SK-N-SH (cell line): ENCODE measurements around the gene DRGX. TPM values are rescaled to one million over a fixed set of nuclear protein-coding genes. Genes with fewer than 3 reads are reported as not detected.

ENCODE experiments used
- CTCF ChIA-PET: fragments of 300-600, 350-600 bp; formaldehyde crosslinking; extraction: SDS; loops from one replicate; lab custom pipeline; 2021; lab: Yijun Ruan, JAX
- POLR2A ChIA-PET: fragments of 350-600 bp; sonication (Branson Sonifier 250); formaldehyde crosslinking; extraction: SDS; loops from one replicate; lab custom pipeline; 2020; ENCODE audit warnings: antibody characterized with exemption, inconsistent platforms; lab: Yijun Ruan, JAX
- DNase-seq: peaks from one replicate; pipeline ENCODE4 v3.0.0; 2012
- H2AFZ ChIP-seq: fragments of 200-600 bp; sonication (generic); 2 replicates; pipeline ENCODE4 v1.8.1; 2016; ENCODE audit warnings: antibody characterized with exemption, mild to moderate bottlenecking, low read depth
- H3F3A ChIP-seq: fragments of 200-600 bp; sonication (generic); replicated peaks from 2 replicates; pipeline ENCODE3; 2016; ENCODE audit warnings: antibody characterized with exemption, mild to moderate bottlenecking; ENCODE audit not compliant: insufficient read depth
- H3K27ac ChIP-seq, 2 experiments: fragments of 200-500 bp in 1 of 2; fragments of 200-600 bp in 1 of 2; sonication (Bioruptor generic) in 1 of 2; sonication (generic), shearing (Covaris generic) in 1 of 2; 2 replicates each; pipeline versions ENCODE4 v1.5.1 to v1.6.1; 2014 to 2016; ENCODE audit warnings: low read depth in 2 of 2, inconsistent platforms in 1 of 2, low read length in 1 of 2, mild to moderate bottlenecking in 1 of 2, mixed read lengths in 1 of 2
- H3K27me3 ChIP-seq: fragments of 200-600 bp; sonication (generic), shearing (Covaris generic); 2 replicates; pipeline ENCODE4 v1.6.1; 2016; ENCODE audit warnings: mixed run types; ENCODE audit not compliant: insufficient read depth
- H3K36me3 ChIP-seq, 2 experiments: fragments of 200-500 bp in 1 of 2; fragments of 200-600 bp in 1 of 2; sonication (Bioruptor generic) in 1 of 2; sonication (generic) in 1 of 2; replicated peaks in 1 of 2; 2 replicates each; pipeline versions ENCODE3 to v1.5.1; 2014 to 2016; ENCODE audit warnings: low read length in 1 of 2, mild to moderate bottlenecking in 1 of 2; ENCODE audit not compliant: insufficient read depth in 2 of 2, control insufficient read depth in 1 of 2
- H3K4me1 ChIP-seq, 2 experiments: fragments of 200-500 bp in 1 of 2; fragments of 200-600 bp in 1 of 2; sonication (Bioruptor generic) in 1 of 2; sonication (generic), shearing (Covaris generic) in 1 of 2; 2 replicates each; pipeline versions ENCODE4 v1.5.1 to v1.6.1; 2014 to 2016; ENCODE audit warnings: low read depth in 1 of 2, low read length in 1 of 2, mixed run types in 1 of 2; ENCODE audit not compliant: insufficient read depth in 2 of 2, control insufficient read depth in 1 of 2
- H3K4me2 ChIP-seq: fragments of 200-600 bp; sonication (generic), shearing (Covaris generic); 2 replicates; pipeline ENCODE4 v1.6.1; 2017; ENCODE audit warnings: mixed run types
- H3K4me3 ChIP-seq, 2 experiments: fragments of 200-500 bp in 1 of 2; fragments of 200-600 bp in 1 of 2; sonication (Bioruptor generic) in 1 of 2; sonication (generic), shearing (Covaris generic) in 1 of 2; 2 replicates each; pipeline versions ENCODE4 v1.5.1 to v1.8.1; 2014 to 2016; ENCODE audit warnings: low read depth in 2 of 2, inconsistent platforms in 1 of 2, low read length in 1 of 2, mild to moderate bottlenecking in 1 of 2, mixed read lengths in 1 of 2, moderate library complexity in 1 of 2
- H3K79me2 ChIP-seq: fragments of 200-600 bp; sonication (generic); 2 replicates; pipeline ENCODE4 v1.8.1; 2017; ENCODE audit warnings: mild to moderate bottlenecking; ENCODE audit not compliant: insufficient read depth
- H3K9ac ChIP-seq: fragments of 200-600 bp; sonication (generic); 2 replicates; pipeline ENCODE4 v1.6.1; 2017; ENCODE audit warnings: mixed run types
- H3K9me2 ChIP-seq: fragments of 200-600 bp; sonication (generic); 2 replicates; pipeline ENCODE4 v1.6.1; 2017; ENCODE audit warnings: mixed run types
- H3K9me3 ChIP-seq: fragments of 200-600 bp; sonication (generic); 2 replicates; pipeline ENCODE4 v1.6.1; 2017; ENCODE audit warnings: mixed run types, mild to moderate bottlenecking, moderate library complexity
- H4K20me1 ChIP-seq: fragments of 200-600 bp; sonication (generic); 2 replicates; pipeline ENCODE4 v1.6.1; 2017; ENCODE audit warnings: mild to moderate bottlenecking, mixed run types; ENCODE audit not compliant: insufficient read depth
- FOSL2 ChIP-seq: IDR thresholded peaks from 2 replicates; pipeline ENCODE4 v1.4.0; 2012; ENCODE audit warnings: low read depth, mild to moderate bottlenecking, moderate library complexity, borderline replicate concordance
- GATA2 ChIP-seq: sonication (generic); formaldehyde crosslinking; IDR thresholded peaks from 2 replicates; pipeline ENCODE4 v1.5.0; 2020; ENCODE audit warnings: mild to moderate bottlenecking, missing genetic modification reagents
- NRF1 ChIP-seq: IDR thresholded peaks from 2 replicates; pipeline ENCODE4 v1.6.1; 2012; ENCODE audit warnings: low read depth, mild to moderate bottlenecking, low read length
- TEAD4 ChIP-seq: IDR thresholded peaks from 2 replicates; pipeline ENCODE4 v1.4.0; 2012; ENCODE audit warnings: mild to moderate bottlenecking, borderline replicate concordance; ENCODE audit not compliant: insufficient read depth
- USF1 ChIP-seq: IDR thresholded peaks from 2 replicates; pipeline ENCODE4 v1.4.0; 2012; ENCODE audit warnings: low read depth, borderline replicate concordance
- WGBS: methylation state at CpG from one replicate; pipeline ENCODE4 v1.1.6; 2017; ENCODE audit warnings: low lambda C conversion rate; 5-methylcytosine and 5-hydroxymethylcytosine counted together
- polyA plus RNA-seq, 3 experiments: library from polyadenylated mRNA; depleted of rRNA; stranded (reverse); fragments of >200 nt; gene quantifications; 2 replicates each; pipeline ENCODE4 v1.2.3, GENCODE V29; 2012
- TF ChIP-seq, protein P1 (sequence below): fragments of 150-350 bp; IDR thresholded peaks from 2 replicates; pipeline ENCODE4 v1.6.1; 2017; ENCODE audit warnings: antibody characterized with exemption, low read length, low read depth, borderline replicate concordance
- TF ChIP-seq, protein P2 (sequence below): fragments of 200-600 bp; sonication (generic); IDR thresholded peaks from 2 replicates; pipeline ENCODE4 v1.6.1; 2017; ENCODE audit warnings: antibody characterized with exemption, mild to moderate bottlenecking, moderate library complexity

DRGX gene
- polyA plus RNA-seq, 1 of the 3 experiments (the other 2 are of a cell fraction), result not detected

GRCh38 chr10:49353026-49353894 is 42.6 kb downstream of the DRGX start:
- CTCF ChIA-PET, result interaction anchor here (0.8 to 0.9 kb wide), 3 partner anchors 15 to 31 kb away, joined by 3 to 4 read pairs (median 3); no protein-coding TSS in a partner anchor
- Histone ChIP-seq H3K4me3 (no peak overlapping the region), H3K27ac (no peak overlapping the region), H3K4me2 (no peak overlapping the region), H3K79me2 (no peaks in the 10 kb centered on the region), H4K20me1 (no peaks in the 10 kb centered on the region), H3K4me1 (no peaks in the 10 kb centered on the region; a peak in 1 of 4 replicates), H3F3A (no peaks in the 10 kb centered on the region), H3K27me3 (no peaks in the 10 kb centered on the region), H2AFZ (no peak overlapping the region), H3K9me2 (no peaks in the 10 kb centered on the region), H3K9ac (no peak overlapping the region), H3K36me3 (no peaks in the 10 kb centered on the region), H3K9me3 (no peaks in the 10 kb centered on the region)
- POLR2A ChIA-PET, result no interaction called here
- TF ChIP-seq NRF1 (no peak), USF1 (no peak)
- TF ChIP-seq, protein P1, sequence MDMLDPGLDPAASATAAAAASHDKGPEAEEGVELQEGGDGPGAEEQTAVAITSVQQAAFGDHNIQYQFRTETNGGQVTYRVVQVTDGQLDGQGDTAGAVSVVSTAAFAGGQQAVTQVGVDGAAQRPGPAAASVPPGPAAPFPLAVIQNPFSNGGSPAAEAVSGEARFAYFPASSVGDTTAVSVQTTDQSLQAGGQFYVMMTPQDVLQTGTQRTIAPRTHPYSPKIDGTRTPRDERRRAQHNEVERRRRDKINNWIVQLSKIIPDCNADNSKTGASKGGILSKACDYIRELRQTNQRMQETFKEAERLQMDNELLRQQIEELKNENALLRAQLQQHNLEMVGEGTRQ, result no peak
- no peak for DNase-seq
- WGBS, result 26% methylated on average over 5 of the region's 6 CpGs

DNA sequence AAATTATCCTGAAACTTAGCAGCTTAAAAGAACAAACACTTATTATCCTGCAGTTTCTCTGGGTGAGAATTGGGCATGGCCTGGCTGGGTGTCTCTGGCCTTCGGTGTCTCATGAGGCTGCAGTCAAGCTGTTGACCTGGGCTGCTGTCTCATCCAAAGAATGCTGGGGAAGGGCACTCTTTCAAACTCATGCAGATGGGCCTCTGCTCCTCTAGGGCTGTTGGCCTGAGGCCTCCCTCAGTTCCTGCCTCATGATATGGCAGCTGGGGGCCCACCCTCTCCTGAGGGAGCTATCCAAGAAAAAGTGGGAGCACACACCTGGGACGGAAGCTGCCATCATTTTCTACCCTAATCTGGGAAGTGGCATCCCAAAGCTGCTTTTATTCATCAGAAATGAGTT is 43.6 kb downstream of the DRGX start:
- 20% methylated on average over 1 of the region's 2 CpGs for WGBS
- Histone ChIP-seq H3K4me2 (no peak overlapping the region), H3K27ac (no peak overlapping the region), H3K4me3 (no peak overlapping the region), H3K4me1 (no peaks in the 10 kb centered on the region; a peak in 1 of 4 replicates), H3K9me2 (no peaks in the 10 kb centered on the region), H3K79me2 (no peaks in the 10 kb centered on the region), H3K27me3 (no peaks in the 10 kb centered on the region), H3F3A (no peaks in the 10 kb centered on the region), H4K20me1 (no peaks in the 10 kb centered on the region), H3K9ac (no peak overlapping the region), H3K36me3 (no peaks in the 10 kb centered on the region), H2AFZ (no peak overlapping the region), H3K9me3 (no peaks in the 10 kb centered on the region)
- ChIA-PET POLR2A (no interaction called here), CTCF (interaction anchor here (0.8 to 1.3 kb wide), 4 partner anchors 27 to 697 kb away, joined by 3 to 4 read pairs (median 4); no protein-coding TSS in a partner anchor)
- DNase-seq, result no peak
- TF ChIP-seq, protein P2, sequence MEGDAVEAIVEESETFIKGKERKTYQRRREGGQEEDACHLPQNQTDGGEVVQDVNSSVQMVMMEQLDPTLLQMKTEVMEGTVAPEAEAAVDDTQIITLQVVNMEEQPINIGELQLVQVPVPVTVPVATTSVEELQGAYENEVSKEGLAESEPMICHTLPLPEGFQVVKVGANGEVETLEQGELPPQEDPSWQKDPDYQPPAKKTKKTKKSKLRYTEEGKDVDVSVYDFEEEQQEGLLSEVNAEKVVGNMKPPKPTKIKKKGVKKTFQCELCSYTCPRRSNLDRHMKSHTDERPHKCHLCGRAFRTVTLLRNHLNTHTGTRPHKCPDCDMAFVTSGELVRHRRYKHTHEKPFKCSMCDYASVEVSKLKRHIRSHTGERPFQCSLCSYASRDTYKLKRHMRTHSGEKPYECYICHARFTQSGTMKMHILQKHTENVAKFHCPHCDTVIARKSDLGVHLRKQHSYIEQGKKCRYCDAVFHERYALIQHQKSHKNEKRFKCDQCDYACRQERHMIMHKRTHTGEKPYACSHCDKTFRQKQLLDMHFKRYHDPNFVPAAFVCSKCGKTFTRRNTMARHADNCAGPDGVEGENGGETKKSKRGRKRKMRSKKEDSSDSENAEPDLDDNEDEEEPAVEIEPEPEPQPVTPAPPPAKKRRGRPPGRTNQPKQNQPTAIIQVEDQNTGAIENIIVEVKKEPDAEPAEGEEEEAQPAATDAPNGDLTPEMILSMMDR, result no peak
- TF ChIP-seq TEAD4 (no peak), GATA2 (CRISPR knock-in tag) (no peak), NRF1 (no peak), FOSL2 (no peak)
